Common myeloid progenitor, CD34-positive (primary cell): Measurements from ENCODE around the gene NXF1.
"Not testable (repeated sequence)": the region's sequence is repeated elsewhere in the genome, so short reads cannot be mapped to it uniquely, and the experiment has no call there.

ENCODE experiments used
- CTCF ChIA-PET: fragments of 350-600 bp; sonication (Branson Sonifier 250); formaldehyde crosslinking; loops from one replicate; lab custom pipeline; 2021; ENCODE audit warnings: antibody characterized with exemption; lab: Charles Lee
- POLR2A ChIA-PET: fragments of 350-600 bp; sonication (Branson Sonifier 250); formaldehyde crosslinking; loops from one replicate; lab custom pipeline; 2021; ENCODE audit warnings: antibody characterized with exemption; lab: Charles Lee
- DNase-seq, 3 donors: peaks; one replicate each; pipeline versions ENCODE4 v3.0.0 to v3.0.0-alpha.2; 2013
- H3K27ac ChIP-seq, 2 experiments: 1 replicate in 1 of 2; 2 replicates in 1 of 2; pipeline ENCODE4 v1.7.0; 2013; ENCODE audit warnings: inconsistent platforms in 2 of 2, low read length in 2 of 2, mild to moderate bottlenecking in 2 of 2, low read depth in 1 of 2, moderate library complexity in 1 of 2; ENCODE audit not compliant: severe bottlenecking in 2 of 2, insufficient read depth in 1 of 2, poor library complexity in 1 of 2
- H3K27me3 ChIP-seq, 5 experiments: replicated peaks in 2 of 5; 1 replicate in 3 of 5; 2 replicates in 2 of 5; pipeline versions ENCODE4 v1.6.1 to v1.7.0; 2013; ENCODE audit warnings: low read length in 4 of 5, mild to moderate bottlenecking in 2 of 5, moderate library complexity in 2 of 5, inconsistent platforms in 1 of 5; ENCODE audit not compliant: insufficient read depth in 5 of 5, control insufficient read depth in 4 of 5
- H3K36me3 ChIP-seq, 4 experiments: 1 replicate in 2 of 4; 2 replicates in 2 of 4; pipeline versions ENCODE4 v1.6.1 to v1.7.0; 2013; ENCODE audit warnings: low read length in 3 of 4, control low read depth in 1 of 4, mild to moderate bottlenecking in 1 of 4; ENCODE audit not compliant: control insufficient read depth in 4 of 4, insufficient read depth in 4 of 4
- H3K4me1 ChIP-seq, 4 experiments: 1 replicate in 3 of 4; 2 replicates in 1 of 4; pipeline versions ENCODE4 v1.6.1 to v1.7.1; 2013; ENCODE audit warnings: low read length in 3 of 4, mild to moderate bottlenecking in 3 of 4, control low read depth in 1 of 4, inconsistent platforms in 1 of 4, moderate library complexity in 1 of 4; ENCODE audit not compliant: control insufficient read depth in 4 of 4, insufficient read depth in 4 of 4; ENCODE audit errors: control extremely low read depth in 1 of 4
- H3K4me3 ChIP-seq, 7 experiments: 1 replicate in 4 of 7; 2 replicates in 3 of 7; pipeline versions ENCODE4 v1.5.1 to v1.7.0; 2013; ENCODE audit warnings: mild to moderate bottlenecking in 7 of 7, low read length in 6 of 7, moderate library complexity in 6 of 7, inconsistent platforms in 2 of 7, low read depth in 2 of 7, control low read depth in 1 of 7; ENCODE audit not compliant: insufficient read depth in 4 of 7, control insufficient read depth in 1 of 7; ENCODE audit errors: extremely low read depth in 1 of 7
- H3K9me3 ChIP-seq, 5 experiments: 1 replicate in 4 of 5; 2 replicates in 1 of 5; pipeline versions ENCODE4 v1.6.1 to v1.7.1; 2013; ENCODE audit warnings: low read length in 4 of 5, mild to moderate bottlenecking in 2 of 5, inconsistent platforms in 1 of 5, low read depth in 1 of 5, moderate library complexity in 1 of 5; ENCODE audit not compliant: control insufficient read depth in 4 of 5, insufficient read depth in 2 of 5; ENCODE audit errors: control extremely low read depth in 1 of 5
- WGBS: methylation state at CpG from one replicate; pipeline ENCODE4 v1.1.5; 2013; ENCODE audit not compliant: insufficient coverage; 5-methylcytosine and 5-hydroxymethylcytosine counted together

Gene NXF1

GRCh38 chr11:62832336-62833234 lies 27.3 kb upstream of the NXF1 start, which contains the start of gene TEX54:
TSS of gene TEX54 (minus strand) at chr11:62832841.
- Histone ChIP-seq H3K4me3 (peak within 1 kb of the TSS; percentile 71 to 93 (median 89)), H3K36me3 (peaks cover 12 to 43% (median 39%) of the 10 kb centered on the region in 4 experiments), H3K27me3 (no peaks in the 10 kb centered on the region), H3K4me1 (peaks cover 8 to 28% (median 20%) of the 10 kb centered on the region in 4 experiments), H3K9me3 (no peaks in the 10 kb centered on the region), H3K27ac (peak within 1 kb of the TSS; percentile 95 to 96)
- POLR2A ChIA-PET: interaction anchor here (0.6 to 4.5 kb wide), 13 partner anchors 8 to 186 kb away, joined by 3 to 57 read pairs (median 4); partner anchors contain the start of genes C11orf98, CSKMT, GANAB and HNRNPUL2
- WGBS: 11% methylated on average over 26 of the region's 40 CpGs
- no peak for DNase-seq
- CTCF ChIA-PET: interaction anchor here (0.8 to 2.0 kb wide), 9 partner anchors 8 to 126 kb away, joined by 3 to 7 read pairs (median 3); partner anchors contain the start of genes BSCL2 and TMEM179B

GRCh38 chr11:62831520-62832335 lies 26.5 kb upstream of the NXF1 start, which contains the start of gene STX5:
TSS of gene STX5 (minus strand) at chr11:62832051. CDS start at chr11:62831243, 808 bp downstream.
- H3K27me3 ChIP-seq: no peaks in the 10 kb centered on the region
- peaks cover 16 to 49% (median 44%) of the 10 kb centered on the region in 4 experiments for H3K36me3 ChIP-seq
- H3K27ac ChIP-seq: peak within 1 kb of the TSS; percentile 95 to 96
- H3K4me1 ChIP-seq: peaks cover 8 to 28% (median 19%) of the 10 kb centered on the region in 4 experiments
- DNase-seq: peak; percentile 98 to 99 (median 99)
- no peaks in the 10 kb centered on the region for H3K9me3 ChIP-seq
- CTCF ChIA-PET: interaction anchor here (0.6 to 2.0 kb wide), 8 partner anchors 9 to 998 kb away, joined by 3 to 7 read pairs (median 4); partner anchors contain the start of gene BSCL2
- H3K4me3 ChIP-seq: peak within 1 kb of the TSS; percentile 71 to 93 (median 89)
- POLR2A ChIA-PET: interaction anchor here (0.6 to 4.5 kb wide), 21 partner anchors 8 to 240 kb away, joined by 3 to 57 read pairs (median 4); partner anchors contain the start of genes C11orf98, CSKMT, GANAB and HNRNPUL2
- WGBS: 0% methylated on average over 50 of the region's 65 CpGs

- Histone ChIP-seq H3K27ac (peak overlapping the region; percentile 95 to 96), H3K27me3 (no peaks in the 10 kb centered on the region), H3K36me3 (peaks cover 12 to 47% (median 38%) of the 10 kb centered on the region in 4 experiments), H3K4me1 (peaks cover 8 to 28% (median 19%) of the 10 kb centered on the region in 4 experiments), H3K9me3 (no peaks in the 10 kb centered on the region), H3K4me3 (peak overlapping the region; percentile 71 to 93 (median 89))
- DNase-seq: peak; percentile 65 to 88 (median 83)
- 0% methylated on average over 23 of the region's 33 CpGs for WGBS
- POLR2A ChIA-PET: interaction anchor here (0.6 to 4.5 kb wide), 11 partner anchors 9 to 121 kb away, joined by 3 to 57 read pairs (median 5); partner anchors contain the start of genes HNRNPUL2, NXF1 and ZBTB3
- CTCF ChIA-PET: interaction anchor here (0.9 to 1.3 kb wide), 2 partner anchors 36 to 40 kb away, joined by 3 read pairs; no protein-coding TSS in a partner anchor
These were observed 25.8 kb upstream of the NXF1 start for GRCh38 chr11:62830904-62831519.

- Histone ChIP-seq H3K4me1 (peaks cover 8 to 21% (median 17%) of the 10 kb centered on the region in 4 experiments), H3K36me3 (peaks cover 13 to 49% (median 39%) of the 10 kb centered on the region in 4 experiments)
- DNase-seq, H3K27ac ChIP-seq, H3K27me3 ChIP-seq, H3K9me3 ChIP-seq, H3K4me3 ChIP-seq: not testable (repeated sequence)
- CTCF ChIA-PET: interaction anchor here (1.0 to 2.9 kb wide), 7 partner anchors 12 to 42 kb away, joined by 3 to 16 read pairs (median 6); no protein-coding TSS in a partner anchor
- WGBS: 97% methylated on average over 6 of the region's 8 CpGs
- POLR2A ChIA-PET: interaction anchor here (0.7 to 1.1 kb wide), 2 partner anchors 28 to 680 kb away, joined by 3 read pairs; no protein-coding TSS in a partner anchor
These were observed 22.9 kb upstream of the NXF1 start for GRCh38 chr11:62828130-62828529.

- Histone ChIP-seq H3K27ac (no peak overlapping the region), H3K4me3 (no peak overlapping the region), H3K4me1 (no peaks in the 10 kb centered on the region), H3K9me3 (no peaks in the 10 kb centered on the region), H3K36me3 (peaks cover 13 to 82% (median 52%) of the 10 kb centered on the region in 4 experiments), H3K27me3 (no peaks in the 10 kb centered on the region)
- POLR2A ChIA-PET: interaction anchor here (0.6 to 2.4 kb wide), 4 partner anchors 10 to 18 kb away, joined by 3 to 11 read pairs (median 5); partner anchors contain the start of gene NXF1
- no peak for DNase-seq
- CTCF ChIA-PET: interaction anchor here (1.3 to 1.7 kb wide), 3 partner anchors 9 to 37 kb away, joined by 3 to 5 read pairs (median 3); partner anchors contain the start of gene TEX54
- 100% methylated on average over 3 of the region's 3 CpGs for WGBS
These were observed 18.4 kb upstream of the NXF1 start for GRCh38 chr11:62823677-62824076.
